WTC11 (cell line): ENCODE measurements around the gene DAAM2. TPM values are rescaled to one million over a fixed set of nuclear protein-coding genes. Genes with fewer than 3 reads are reported as not detected.

Source experiments
- ATAC-seq: fragments of 200-7000 bp; cut with Tn5 transposase; 2 replicates; pipeline ENCODE4 v1.10.0; 2021; ENCODE audit warnings: mild to moderate bottlenecking, moderate library complexity
- CTCF ChIA-PET: fragments of 300-600 bp; sonication (Branson Sonifier 250); formaldehyde crosslinking; loops from one replicate; lab custom pipeline; 2021; ENCODE audit warnings: antibody characterized with exemption; lab: Charles Lee
- POLR2A ChIA-PET: fragments of 350-600 bp; sonication (Branson Sonifier 250); formaldehyde crosslinking; loops from one replicate; lab custom pipeline; 2021; ENCODE audit warnings: antibody characterized with exemption; lab: Charles Lee
- DNase-seq: peaks from one replicate; pipeline ENCODE4 v3.0.0; 2021; ENCODE audit warnings: low spot score
- H3K27ac Mint-ChIP-seq: 2 replicates; pipeline ENCODE4 v1.8.0; 2021; ENCODE audit warnings: mixed read lengths
- H3K27me3 Mint-ChIP-seq: 2 replicates; pipeline ENCODE4 v1.8.0; 2021; ENCODE audit warnings: low read depth, mild to moderate bottlenecking, moderate library complexity, mixed read lengths
- H3K36me3 Mint-ChIP-seq: 2 replicates; pipeline ENCODE4 v1.8.0; 2021; ENCODE audit warnings: mixed read lengths
- H3K4me1 Mint-ChIP-seq: 2 replicates; pipeline ENCODE4 v1.8.0; 2022; ENCODE audit warnings: mixed read lengths
- H3K4me3 Mint-ChIP-seq: 2 replicates; pipeline ENCODE4 v1.8.0; 2021; ENCODE audit warnings: mild to moderate bottlenecking, moderate library complexity, mixed read lengths
- H3K9me3 Mint-ChIP-seq: 2 replicates; pipeline ENCODE4 v1.8.0; 2021; ENCODE audit warnings: mixed read lengths
- ATF2 ChIP-seq: sonication (generic); formaldehyde crosslinking; IDR thresholded peaks from 2 replicates; pipeline ENCODE4 v1.8.1; 2022; ENCODE audit warnings: low read depth, missing genetic modification reagents, borderline replicate concordance
- CREB1 ChIP-seq: sonication (generic); formaldehyde crosslinking; IDR thresholded peaks from 2 replicates; pipeline ENCODE4 v1.8.0; 2023; ENCODE audit warnings: mild to moderate bottlenecking, missing genetic modification reagents
- E2F1 ChIP-seq: sonication (generic); formaldehyde crosslinking; IDR thresholded peaks from 2 replicates; pipeline ENCODE4 v1.8.0; 2022; ENCODE audit warnings: mild to moderate bottlenecking, missing genetic modification reagents
- ELF4 ChIP-seq: sonication (generic); formaldehyde crosslinking; IDR thresholded peaks from 2 replicates; pipeline ENCODE4 v1.8.1; 2022; ENCODE audit warnings: low read depth, mild to moderate bottlenecking, moderate library complexity, missing genetic modification reagents
- ESRRA ChIP-seq: sonication (generic); formaldehyde crosslinking; IDR thresholded peaks from 2 replicates; pipeline ENCODE4 v1.8.1; 2022; ENCODE audit warnings: mild to moderate bottlenecking, missing genetic modification reagents, borderline replicate concordance
- FOXJ3 ChIP-seq: sonication (generic); formaldehyde crosslinking; IDR thresholded peaks from 2 replicates; pipeline ENCODE4 v1.9.0; 2021; ENCODE audit warnings: missing genetic modification reagents, mild to moderate bottlenecking, borderline replicate concordance
- IRF2 ChIP-seq: sonication (generic); formaldehyde crosslinking; IDR thresholded peaks from 2 replicates; pipeline ENCODE4 v1.8.0; 2022; ENCODE audit warnings: low read depth, missing genetic modification reagents, borderline replicate concordance
- NFE2L1 ChIP-seq: sonication (generic); formaldehyde crosslinking; IDR thresholded peaks from 2 replicates; pipeline ENCODE4 v1.8.1; 2023; ENCODE audit warnings: missing genetic modification reagents
- PREB ChIP-seq: sonication (generic); formaldehyde crosslinking; IDR thresholded peaks from 2 replicates; pipeline ENCODE4 v1.8.1; 2022; ENCODE audit warnings: mild to moderate bottlenecking, missing genetic modification reagents, moderate library complexity, borderline replicate concordance
- TCF7 ChIP-seq: sonication (generic); formaldehyde crosslinking; IDR thresholded peaks from 2 replicates; pipeline ENCODE4 v1.8.0; 2022; ENCODE audit warnings: mild to moderate bottlenecking, low read depth, missing genetic modification reagents, moderate library complexity
- TEAD4 ChIP-seq: sonication (generic); formaldehyde crosslinking; IDR thresholded peaks from 2 replicates; pipeline ENCODE4 v1.8.0; 2022; ENCODE audit warnings: mild to moderate bottlenecking, missing genetic modification reagents
- ZBTB21 ChIP-seq: sonication (generic); formaldehyde crosslinking; IDR thresholded peaks from 2 replicates; pipeline ENCODE4 v1.8.1; 2023; ENCODE audit warnings: mild to moderate bottlenecking, missing genetic modification reagents, borderline replicate concordance
- ZNF219 ChIP-seq: sonication (generic); formaldehyde crosslinking; IDR thresholded peaks from 2 replicates; pipeline ENCODE4 v1.8.0; 2023; ENCODE audit warnings: missing genetic modification reagents, mild to moderate bottlenecking, borderline replicate concordance
- ZNF232 ChIP-seq: sonication (generic); formaldehyde crosslinking; IDR thresholded peaks from 2 replicates; pipeline ENCODE4 v1.8.0; 2022; ENCODE audit warnings: mild to moderate bottlenecking, missing genetic modification reagents
- ZNF317 ChIP-seq: sonication (generic); formaldehyde crosslinking; IDR thresholded peaks from 2 replicates; pipeline ENCODE4 v1.8.1; 2023; ENCODE audit warnings: low read depth, mild to moderate bottlenecking, moderate library complexity, missing genetic modification reagents, borderline replicate concordance
- ZNF396 ChIP-seq: fragments of 250-450 bp; sonication (Bioruptor Pico); IDR thresholded peaks from 2 replicates; pipeline ENCODE4 v1.8.0; 2021; ENCODE audit warnings: mild to moderate bottlenecking, moderate library complexity, borderline replicate concordance
- ZNF423 ChIP-seq: fragments of 250-450 bp; sonication (Bioruptor Pico); IDR thresholded peaks from 2 replicates; pipeline ENCODE4 v2.1.2; 2022; ENCODE audit warnings: mild to moderate bottlenecking, moderate library complexity
- total RNA-seq: library from RNA; stranded (reverse); gene quantifications from 3 replicates; pipeline ENCODE4 v1.2.3, GENCODE V29; 2021
- TF ChIP-seq, protein P1 (sequence below): sonication (generic); formaldehyde crosslinking; IDR thresholded peaks from 2 replicates; pipeline ENCODE4 v1.8.1; 2023; ENCODE audit warnings: mild to moderate bottlenecking, missing genetic modification reagents, moderate library complexity
- TF ChIP-seq, protein P2 (sequence below): fragments of 250-450 bp; sonication (Bioruptor Pico); IDR thresholded peaks from 2 replicates; pipeline ENCODE4 v1.8.0; 2021; ENCODE audit warnings: mild to moderate bottlenecking
- TF ChIP-seq, protein P3 (sequence below): sonication (generic); formaldehyde crosslinking; conservative IDR thresholded peaks from 2 replicates; pipeline ENCODE4 v1.8.1; 2022; ENCODE audit warnings: mild to moderate bottlenecking, missing genetic modification reagents
- TF ChIP-seq, protein P4 (sequence below): fragments of 250-450 bp; sonication (Bioruptor Pico); IDR thresholded peaks from 2 replicates; pipeline ENCODE4 v1.9.0; 2021; ENCODE audit warnings: moderate library complexity, mild to moderate bottlenecking, inconsistent platforms, borderline replicate concordance
- TF ChIP-seq, protein P5 (sequence below): sonication (generic); formaldehyde crosslinking; IDR thresholded peaks from 2 replicates; pipeline ENCODE4 v1.8.0; 2023; ENCODE audit warnings: missing genetic modification reagents
- TF ChIP-seq, protein P6 (sequence below): sonication (generic); formaldehyde crosslinking; IDR thresholded peaks from 2 replicates; pipeline ENCODE4 v1.8.0; 2022; ENCODE audit warnings: mild to moderate bottlenecking, missing genetic modification reagents
- TF ChIP-seq, protein P7 (sequence below): fragments of 250-450 bp; sonication (Bioruptor Pico); conservative IDR thresholded peaks from 2 replicates; pipeline ENCODE4 v1.9.0; 2021; ENCODE audit warnings: mild to moderate bottlenecking

DAAM2 gene
- total RNA-seq, 1 experiment from 2014 or later: 2.0 TPM

- TF ChIP-seq, protein P1, sequence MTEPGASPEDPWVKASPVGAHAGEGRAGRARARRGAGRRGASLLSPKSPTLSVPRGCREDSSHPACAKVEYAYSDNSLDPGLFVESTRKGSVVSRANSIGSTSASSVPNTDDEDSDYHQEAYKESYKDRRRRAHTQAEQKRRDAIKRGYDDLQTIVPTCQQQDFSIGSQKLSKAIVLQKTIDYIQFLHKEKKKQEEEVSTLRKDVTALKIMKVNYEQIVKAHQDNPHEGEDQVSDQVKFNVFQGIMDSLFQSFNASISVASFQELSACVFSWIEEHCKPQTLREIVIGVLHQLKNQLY: no peak
- TF ChIP-seq FOXJ3 (CRISPR knock-in tag) (no peak), ZNF423 (CRISPR knock-in tag) (no peak), ZNF317 (CRISPR knock-in tag) (no peak), TEAD4 (CRISPR knock-in tag) (no peak), ZNF219 (no peak)
- TF ChIP-seq, protein P2, sequence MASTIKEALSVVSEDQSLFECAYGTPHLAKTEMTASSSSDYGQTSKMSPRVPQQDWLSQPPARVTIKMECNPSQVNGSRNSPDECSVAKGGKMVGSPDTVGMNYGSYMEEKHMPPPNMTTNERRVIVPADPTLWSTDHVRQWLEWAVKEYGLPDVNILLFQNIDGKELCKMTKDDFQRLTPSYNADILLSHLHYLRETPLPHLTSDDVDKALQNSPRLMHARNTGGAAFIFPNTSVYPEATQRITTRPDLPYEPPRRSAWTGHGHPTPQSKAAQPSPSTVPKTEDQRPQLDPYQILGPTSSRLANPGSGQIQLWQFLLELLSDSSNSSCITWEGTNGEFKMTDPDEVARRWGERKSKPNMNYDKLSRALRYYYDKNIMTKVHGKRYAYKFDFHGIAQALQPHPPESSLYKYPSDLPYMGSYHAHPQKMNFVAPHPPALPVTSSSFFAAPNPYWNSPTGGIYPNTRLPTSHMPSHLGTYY (CRISPR knock-in tag): no peak
- TF ChIP-seq, protein P3, sequence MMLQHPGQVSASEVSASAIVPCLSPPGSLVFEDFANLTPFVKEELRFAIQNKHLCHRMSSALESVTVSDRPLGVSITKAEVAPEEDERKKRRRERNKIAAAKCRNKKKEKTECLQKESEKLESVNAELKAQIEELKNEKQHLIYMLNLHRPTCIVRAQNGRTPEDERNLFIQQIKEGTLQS: no peak
- TF ChIP-seq, protein P4, sequence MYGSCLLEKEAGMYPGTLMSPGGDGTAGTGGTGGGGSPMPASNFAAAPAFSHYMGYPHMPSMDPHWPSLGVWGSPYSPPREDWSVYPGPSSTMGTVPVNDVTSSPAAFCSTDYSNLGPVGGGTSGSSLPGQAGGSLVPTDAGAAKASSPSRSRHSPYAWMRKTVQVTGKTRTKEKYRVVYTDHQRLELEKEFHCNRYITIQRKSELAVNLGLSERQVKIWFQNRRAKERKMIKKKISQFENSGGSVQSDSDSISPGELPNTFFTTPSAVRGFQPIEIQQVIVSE (CRISPR knock-in tag): no peak
Observed at GRCh38 chr6:39901670-39902069, 109.5 kb downstream of the DAAM2 start (continued).

- no peak for ATAC-seq
- ChIA-PET POLR2A (no interaction called here), CTCF (no interaction called here)
- Mint-ChIP-seq H3K9me3 (no peaks in the 10 kb centered on the region), H3K27ac (no peak overlapping the region), H3K27me3 (no peaks in the 10 kb centered on the region; the same call in none of the 2 replicates), H3K4me1 (peaks cover 24% of the 10 kb centered on the region), H3K4me3 (no peak overlapping the region), H3K36me3 (peaks cover 18% of the 10 kb centered on the region)
- no peak for DNase-seq
- TF ChIP-seq, protein P5, sequence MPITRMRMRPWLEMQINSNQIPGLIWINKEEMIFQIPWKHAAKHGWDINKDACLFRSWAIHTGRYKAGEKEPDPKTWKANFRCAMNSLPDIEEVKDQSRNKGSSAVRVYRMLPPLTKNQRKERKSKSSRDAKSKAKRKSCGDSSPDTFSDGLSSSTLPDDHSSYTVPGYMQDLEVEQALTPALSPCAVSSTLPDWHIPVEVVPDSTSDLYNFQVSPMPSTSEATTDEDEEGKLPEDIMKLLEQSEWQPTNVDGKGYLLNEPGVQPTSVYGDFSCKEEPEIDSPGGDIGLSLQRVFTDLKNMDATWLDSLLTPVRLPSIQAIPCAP (CRISPR knock-in tag): no peak
- TF ChIP-seq ESRRA (no peak), FOXJ3 (CRISPR knock-in tag) (no peak), E2F1 (CRISPR knock-in tag) (no peak), ZNF232 (CRISPR knock-in tag) (no peak), ZNF396 (CRISPR knock-in tag) (no peak), ZBTB21 (CRISPR knock-in tag) (no peak), NFE2L1 (CRISPR knock-in tag) (no peak), ELF4 (CRISPR knock-in tag) (no peak), CREB1 (no peak), IRF2 (no peak), TCF7 (CRISPR knock-in tag) (no peak), PREB (no peak), ATF2 (CRISPR knock-in tag) (no peak)
- TF ChIP-seq, protein P6, sequence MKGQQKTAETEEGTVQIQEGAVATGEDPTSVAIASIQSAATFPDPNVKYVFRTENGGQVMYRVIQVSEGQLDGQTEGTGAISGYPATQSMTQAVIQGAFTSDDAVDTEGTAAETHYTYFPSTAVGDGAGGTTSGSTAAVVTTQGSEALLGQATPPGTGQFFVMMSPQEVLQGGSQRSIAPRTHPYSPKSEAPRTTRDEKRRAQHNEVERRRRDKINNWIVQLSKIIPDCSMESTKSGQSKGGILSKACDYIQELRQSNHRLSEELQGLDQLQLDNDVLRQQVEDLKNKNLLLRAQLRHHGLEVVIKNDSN (CRISPR knock-in tag): no peak
- TF ChIP-seq, protein P1: no peak
- TF ChIP-seq, protein P7, sequence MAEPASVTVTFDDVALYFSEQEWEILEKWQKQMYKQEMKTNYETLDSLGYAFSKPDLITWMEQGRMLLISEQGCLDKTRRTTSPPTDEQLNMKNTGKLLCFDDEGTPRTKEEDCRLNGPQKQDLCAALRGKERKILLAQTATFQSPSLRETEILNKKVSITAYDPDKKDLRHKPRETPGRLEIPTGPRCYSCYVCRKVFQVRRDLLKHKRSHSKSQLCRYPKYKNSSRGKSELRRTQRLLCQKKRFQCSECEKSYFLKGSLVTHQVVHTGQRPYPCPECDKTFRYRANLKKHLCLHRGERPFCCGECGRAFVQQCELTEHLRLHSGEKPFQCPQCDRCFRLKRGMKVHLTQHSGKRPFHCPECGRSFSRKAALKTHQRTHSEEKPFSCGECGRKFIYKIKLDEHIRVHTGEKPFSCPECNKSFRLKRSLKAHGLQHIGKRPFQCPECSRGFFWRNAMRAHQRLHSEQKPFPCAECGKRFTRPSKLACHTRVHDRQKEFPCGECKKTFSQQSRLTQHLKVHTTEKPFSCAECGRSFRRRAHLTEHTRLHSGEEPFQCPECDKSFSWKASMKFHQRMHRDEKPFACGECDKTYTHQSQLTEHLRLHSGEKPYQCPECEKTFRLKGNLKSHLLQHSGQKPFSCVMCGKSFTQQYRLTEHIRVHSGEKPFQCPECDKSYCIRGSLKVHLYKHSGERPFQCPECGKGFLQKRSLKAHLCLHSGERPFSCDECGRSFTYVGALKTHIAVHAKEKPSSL: no peak
Observed at GRCh38 chr6:39902136-39902535, 110.0 kb downstream of the DAAM2 start.
